Neural cell (in vitro differentiated cells): Measurements from ENCODE around the gene TOMM20. TPM values are rescaled to one million over a fixed set of nuclear protein-coding genes. Genes with fewer than 3 reads are reported as not detected.

ENCODE experiments used
- H2AFZ ChIP-seq: fragments of 200-600, 300-800 bp; sonication (generic), shearing (Covaris generic); 2 replicates; pipeline ENCODE4 v1.6.0; 2014; ENCODE audit warnings: low read depth, mild to moderate bottlenecking, antibody characterized with exemption, low read length, moderate library complexity
- H3F3A ChIP-seq: fragments of 200-600 bp; shearing (Covaris generic); 2 replicates; pipeline ENCODE4 v1.6.1; 2016; ENCODE audit warnings: mild to moderate bottlenecking, moderate library complexity, mixed read lengths, antibody characterized with exemption, low read length; ENCODE audit not compliant: insufficient read depth, poor library complexity, severe bottlenecking
- H3K27ac ChIP-seq: fragments of 200-600, 300-800 bp; sonication (generic), shearing (Covaris generic); 2 replicates; pipeline ENCODE4 v1.5.1; 2014; ENCODE audit warnings: mild to moderate bottlenecking, low read length, moderate library complexity
- H3K27me3 ChIP-seq: fragments of 300-800, 200-600 bp; sonication (generic), shearing (Covaris generic); 2 replicates; pipeline ENCODE4 v1.6.0; 2014; ENCODE audit warnings: mild to moderate bottlenecking, low read depth, low read length, moderate library complexity; ENCODE audit not compliant: insufficient read depth
- H3K36me3 ChIP-seq: fragments of 300-800, 200-600 bp; sonication (generic), shearing (Covaris generic); 2 replicates; pipeline ENCODE4 v1.5.1; 2014; ENCODE audit warnings: mild to moderate bottlenecking, antibody characterized with exemption, low read length, moderate library complexity; ENCODE audit not compliant: insufficient read depth
- H3K4me2 ChIP-seq: fragments of 300-800, 200-600 bp; sonication (generic), shearing (Covaris generic); 2 replicates; pipeline ENCODE4 v1.6.0; 2014; ENCODE audit warnings: mild to moderate bottlenecking, low read length
- H3K4me3 ChIP-seq: fragments of 300-800, 200-600 bp; sonication (generic), shearing (Covaris generic); 2 replicates; pipeline ENCODE4 v1.5.1; 2014; ENCODE audit warnings: mild to moderate bottlenecking, low read length, moderate library complexity
- H3K79me2 ChIP-seq: fragments of 200-600 bp; shearing (Covaris generic); replicated peaks from 2 replicates; pipeline ENCODE4 v1.6.0; 2014; ENCODE audit warnings: mild to moderate bottlenecking, low read length, moderate library complexity; ENCODE audit not compliant: insufficient read depth
- H3K9ac ChIP-seq: fragments of 300-800, 200-600 bp; sonication (generic), shearing (Covaris generic); 2 replicates; pipeline ENCODE4 v1.6.1; 2016; ENCODE audit warnings: mild to moderate bottlenecking, low read length, mixed read lengths
- H3K9me2 ChIP-seq: fragments of 200-600 bp; shearing (Covaris generic); 2 replicates; pipeline ENCODE4 v1.6.1; 2016; ENCODE audit warnings: mild to moderate bottlenecking, low read length, mixed read lengths; ENCODE audit not compliant: insufficient read depth
- H3K9me3 ChIP-seq: fragments of 200-600, 300-800 bp; sonication (generic), shearing (Covaris generic); 2 replicates; pipeline ENCODE4 v1.6.1; 2016; ENCODE audit warnings: mild to moderate bottlenecking, mixed run types, low read length, moderate library complexity, mixed read lengths
- H4K20me1 ChIP-seq: fragments of 200-600 bp; shearing (Covaris generic); 2 replicates; pipeline ENCODE4 v1.6.1; 2016; ENCODE audit warnings: mild to moderate bottlenecking, mixed run types; ENCODE audit not compliant: insufficient read depth
- CTCF ChIP-seq: fragments of 450-650 bp; IDR thresholded peaks from 2 replicates; pipeline ENCODE4 v1.5.1; 2014; ENCODE audit warnings: antibody characterized with exemption, mild to moderate bottlenecking, moderate library complexity; ENCODE audit not compliant: poor library complexity, severe bottlenecking
- EP300 ChIP-seq: fragments of 450-650 bp; conservative IDR thresholded peaks from 2 replicates; pipeline ENCODE4 v1.6.1; 2014; ENCODE audit warnings: antibody characterized with exemption, mild to moderate bottlenecking, moderate library complexity; ENCODE audit not compliant: poor library complexity, severe bottlenecking
- EZH2 ChIP-seq: fragments of 200-600, 300-800 bp; shearing (Covaris generic), sonication (generic); IDR thresholded peaks from 2 replicates; pipeline ENCODE4 v1.6.1; 2014; ENCODE audit warnings: antibody characterized with exemption, low read length, borderline replicate concordance, mild to moderate bottlenecking; ENCODE audit not compliant: insufficient read depth, poor library complexity, severe bottlenecking
- MXI1 ChIP-seq: fragments of 450-650 bp; conservative IDR thresholded peaks from 2 replicates; pipeline ENCODE4 v1.6.1; 2014; ENCODE audit warnings: antibody characterized with exemption, mild to moderate bottlenecking; ENCODE audit not compliant: poor library complexity, severe bottlenecking
- POLR2AphosphoS5 ChIP-seq: IDR thresholded peaks from 2 replicates; pipeline ENCODE4 v1.6.1; 2012
- RAD21 ChIP-seq: fragments of 450-650 bp; conservative IDR thresholded peaks from 2 replicates; pipeline ENCODE4 v1.6.1; 2014; ENCODE audit warnings: antibody characterized with exemption, mild to moderate bottlenecking, moderate library complexity
- REST ChIP-seq: IDR thresholded peaks from 2 replicates; pipeline ENCODE4 v1.6.1; 2012; ENCODE audit warnings: borderline replicate concordance
- SMC3 ChIP-seq: fragments of 450-650 bp; conservative IDR thresholded peaks from 2 replicates; pipeline ENCODE4 v1.6.1; 2014; ENCODE audit warnings: antibody characterized with exemption, mild to moderate bottlenecking, moderate library complexity; ENCODE audit not compliant: poor library complexity
- TAF1 ChIP-seq: IDR thresholded peaks from 2 replicates; pipeline ENCODE4 v1.6.1; 2012; ENCODE audit warnings: low read depth
- polyA plus RNA-seq: library from polyadenylated mRNA; depleted of rRNA; stranded (reverse); fragments of >200 nt; gene quantifications from 2 replicates; pipeline ENCODE4 v1.2.3, GENCODE V29; 2014

The TOMM20 gene
- polyA plus RNA-seq, 1 donor from 2014 or later, result 175 TPM

GRCh38 chr1:235105051-235106043, 23.3 kb downstream of the TOMM20 start:
- Histone ChIP-seq H3K9ac (no peak overlapping the region), H3K79me2 (no peaks in the 10 kb centered on the region), H3K27me3 (no peaks in the 10 kb centered on the region), H3K9me3 (no peaks in the 10 kb centered on the region), H3K36me3 (no peaks in the 10 kb centered on the region), H3K4me3 (no peak overlapping the region), H3K27ac (no peak overlapping the region), H3K9me2 (no peaks in the 10 kb centered on the region), H3K4me2 (no peak overlapping the region), H4K20me1 (no peaks in the 10 kb centered on the region), H2AFZ (no peak overlapping the region), H3F3A (peaks cover 2% of the 10 kb centered on the region)
- no peak for TF ChIP-seq TAF1
- TF ChIP-seq EZH2, result no peak
- TF ChIP-seq MXI1, result no peak
- TF ChIP-seq CTCF, result no peak
- TF ChIP-seq REST, result no peak
- no peak for TF ChIP-seq POLR2AphosphoS5
- TF ChIP-seq SMC3, result no peak
- no peak for TF ChIP-seq EP300
- TF ChIP-seq RAD21, result no peak

GRCh38 chr1:235102993-235103411, 25.6 kb downstream of the TOMM20 start:
- Histone ChIP-seq H3K79me2 (no peaks in the 10 kb centered on the region), H3K27me3 (no peaks in the 10 kb centered on the region), H4K20me1 (no peaks in the 10 kb centered on the region), H3K4me3 (no peak overlapping the region), H3F3A (peaks cover 2% of the 10 kb centered on the region), H3K9me2 (no peaks in the 10 kb centered on the region), H3K4me2 (no peak overlapping the region), H3K9ac (no peak overlapping the region), H2AFZ (no peak overlapping the region), H3K36me3 (no peaks in the 10 kb centered on the region), H3K27ac (no peak overlapping the region), H3K9me3 (no peaks in the 10 kb centered on the region)
- TF ChIP-seq POLR2AphosphoS5 (no peak), EP300 (no peak), MXI1 (no peak), CTCF (no peak), REST (no peak), EZH2 (no peak), TAF1 (no peak), RAD21 (no peak), SMC3 (no peak)
